Psoas muscle (tissue), 8 donors: ENCODE results near the gene EIF2AK2. TPM values are rescaled to one million over a fixed set of nuclear protein-coding genes. Genes with fewer than 3 reads are reported as not detected.
"Not testable (repeated sequence)": the region's sequence is repeated elsewhere in the genome, so short reads cannot be mapped to it uniquely, and the experiment has no call there.

ENCODE experiments used
- ATAC-seq, 4 donors: fragments of 200-7000 bp; cut with Tn5 transposase; one replicate each; pipeline ENCODE4 v1.9.1; 2020; ENCODE audit warnings: moderate library complexity in 3 of 4, mild to moderate bottlenecking in 2 of 4
- DNase-seq, 2 donors: peaks; one replicate each; pipeline ENCODE4 v3.0.0-alpha.2; 2020
- H3K27ac ChIP-seq: fragments of 200-600 bp; one replicate; pipeline ENCODE4 v1.8.0; 2022
- H3K27me3 ChIP-seq, 3 donors: fragments of 200-600 bp in 1 of 3; one replicate each; pipeline versions ENCODE4 v1.6.1 to v1.8.0; 2013 to 2022; ENCODE audit warnings: low read length in 2 of 3, mild to moderate bottlenecking in 2 of 3, moderate library complexity in 1 of 3; ENCODE audit not compliant: insufficient read depth in 3 of 3
- H3K36me3 ChIP-seq, 2 donors: fragments of 200-600 bp in 1 of 2; one replicate each; pipeline versions ENCODE4 v1.6.1 to v1.8.0; 2013 to 2022; ENCODE audit warnings: low read depth in 1 of 2, mild to moderate bottlenecking in 1 of 2, moderate library complexity in 1 of 2; ENCODE audit not compliant: insufficient read depth in 1 of 2
- H3K4me1 ChIP-seq: fragments of 200-600 bp; one replicate; pipeline ENCODE4 v1.8.0; 2022
- H3K4me3 ChIP-seq: fragments of 200-600 bp; one replicate; pipeline ENCODE4 v1.8.0; 2022; ENCODE audit warnings: mild to moderate bottlenecking
- H3K9me3 ChIP-seq: fragments of 200-600 bp; one replicate; pipeline ENCODE4 v1.8.0; 2022
- WGBS, 3 donors: extraction: QIAGEN DNeasy Blood & Tissue Kit; methylation state at CpG; one replicate each; pipeline versions ENCODE4 v1.1.6 to v1.1.7; 2013; 5-methylcytosine and 5-hydroxymethylcytosine counted together
- intact Hi-C, 2 donors: fragments of 100-400 bp; cut with DNase I; formaldehyde crosslinking; loops; one replicate each; pipeline versions ENCODE4 v1.11.0 to v1.14.2; 2022
- long read RNA-seq, 2 donors: library from polyadenylated mRNA; unstranded; transcript quantifications; one replicate each; pipeline ENCODE4 v2.0.0, GENCODE V29; 2021
- polyA plus RNA-seq, 3 donors: library from polyadenylated mRNA; stranded (reverse); fragments of 200-250 nt; gene quantifications; one replicate each; pipeline ENCODE4 v1.2.3, GENCODE V29; 2013
- total RNA-seq, 4 donors: library from RNA; stranded (reverse); fragmentation: NEBNext Ultra II Directional in 2 of 4; extraction: Animal tissue kit (Norgen Biotek cat#: 25700) in 2 of 4; gene quantifications; one replicate each; pipeline versions ENCODE4 v1.2.1 to v1.2.4, GENCODE V29; 2021 to 2023
- TF ChIP-seq, protein P1 (sequence below): fragments of 200-600 bp; IDR thresholded peaks from one replicate; pipeline ENCODE4 v1.8.0; 2022; ENCODE audit warnings: antibody characterized with exemption
- donor health status: healthy with polysubstance abuse.
- donor health status: DM: no; HTN: no; CAD: no; lungs with moderate emphysema.
- donor health status: Bipolar disorder and iron deficiency.
- donor health status: healthy.
- donor health status: DM: yes; HTN: yes; CAD: no.
- donor health status: DM: no; HTN: no; CAD: no.
- donor health status: DM: no; HTN: no; CAD: no.
- donor health status: DM: yes; HTN: yes; CAD: no.

Gene EIF2AK2
- 10 to 100 TPM in 2 of 4 donors, 1 to 10 TPM in 2; 6.7 to 16.6 (median 11.0) TPM for total RNA-seq
- polyA plus RNA-seq, result 1 to 10 TPM; 1.1 to 5.4 (median 2.1) TPM
- long read RNA-seq, donor 1, full-length matches to known transcripts, result 6 of 14 reads
- long read RNA-seq, donor 1, partial matches to known transcripts, result 5 of 14 reads
- long read RNA-seq, donor 1, other reads (novel, unspliced or antisense), result 3 of 14 reads
- long read RNA-seq, donor 2, full-length matches to known transcripts, result 3 of 10 reads
- long read RNA-seq, donor 2, partial matches to known transcripts, result 3 of 10 reads
- long read RNA-seq, donor 2, other reads (novel, unspliced or antisense), result 4 of 10 reads

DNA sequence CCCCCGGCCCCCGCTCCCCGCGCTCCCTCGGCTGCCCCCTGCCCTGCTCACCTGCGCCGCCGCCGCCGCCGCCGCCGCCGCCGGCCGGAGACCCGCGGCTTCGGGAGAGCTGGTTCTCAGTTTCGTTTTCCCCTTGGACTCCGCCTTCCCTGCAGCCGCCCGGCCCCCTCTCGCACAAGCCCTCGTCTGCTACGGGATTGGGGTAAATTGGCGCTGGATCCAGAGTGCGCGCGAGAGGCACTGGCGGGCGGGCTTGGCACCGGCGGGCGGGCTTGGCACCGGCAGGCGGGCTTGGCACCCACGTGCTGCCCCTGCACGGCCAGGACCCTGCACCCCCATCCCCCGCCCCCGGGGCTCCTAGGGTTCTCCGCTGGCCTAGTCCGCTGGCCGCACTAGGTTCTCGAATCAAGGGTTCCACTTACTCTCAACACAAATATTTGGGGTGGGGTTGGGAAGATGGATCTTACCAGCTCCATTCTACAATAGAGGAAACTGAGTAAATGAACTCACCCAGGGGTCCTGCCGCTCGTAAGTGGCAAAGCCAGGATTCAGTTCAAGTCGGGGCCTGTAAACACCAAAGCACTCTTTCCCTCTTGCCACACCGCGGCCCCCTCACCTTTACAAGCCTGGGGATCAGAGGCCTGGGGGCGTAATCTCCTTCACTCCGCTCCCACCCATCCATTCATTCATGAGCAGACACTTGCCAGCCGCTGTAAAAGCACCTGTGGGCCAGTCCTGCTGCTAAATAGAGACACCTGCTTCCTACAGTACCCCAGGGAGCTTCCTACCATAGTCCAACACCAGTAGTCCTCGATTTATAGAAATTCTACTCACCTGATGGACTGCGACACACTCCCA lies at the start of gene EIF2AK2:
Gene EIF2AK2, minus strand, starts transcription at position 124 of the 858 bp plus-strand sequence. CDS start 9,174 bp downstream, outside the sequence.
- Histone ChIP-seq H3K4me3 (peak within 1 kb of the TSS; percentile 90), H3K36me3 (no peaks in the 10 kb centered on the region), H3K27me3 (no peaks in the 10 kb centered on the region), H3K4me1 (peaks cover 8% of the 10 kb centered on the region), H3K9me3 (no peaks in the 10 kb centered on the region), H3K27ac (peak within 1 kb of the TSS; percentile 76)
- TF ChIP-seq, protein P1, sequence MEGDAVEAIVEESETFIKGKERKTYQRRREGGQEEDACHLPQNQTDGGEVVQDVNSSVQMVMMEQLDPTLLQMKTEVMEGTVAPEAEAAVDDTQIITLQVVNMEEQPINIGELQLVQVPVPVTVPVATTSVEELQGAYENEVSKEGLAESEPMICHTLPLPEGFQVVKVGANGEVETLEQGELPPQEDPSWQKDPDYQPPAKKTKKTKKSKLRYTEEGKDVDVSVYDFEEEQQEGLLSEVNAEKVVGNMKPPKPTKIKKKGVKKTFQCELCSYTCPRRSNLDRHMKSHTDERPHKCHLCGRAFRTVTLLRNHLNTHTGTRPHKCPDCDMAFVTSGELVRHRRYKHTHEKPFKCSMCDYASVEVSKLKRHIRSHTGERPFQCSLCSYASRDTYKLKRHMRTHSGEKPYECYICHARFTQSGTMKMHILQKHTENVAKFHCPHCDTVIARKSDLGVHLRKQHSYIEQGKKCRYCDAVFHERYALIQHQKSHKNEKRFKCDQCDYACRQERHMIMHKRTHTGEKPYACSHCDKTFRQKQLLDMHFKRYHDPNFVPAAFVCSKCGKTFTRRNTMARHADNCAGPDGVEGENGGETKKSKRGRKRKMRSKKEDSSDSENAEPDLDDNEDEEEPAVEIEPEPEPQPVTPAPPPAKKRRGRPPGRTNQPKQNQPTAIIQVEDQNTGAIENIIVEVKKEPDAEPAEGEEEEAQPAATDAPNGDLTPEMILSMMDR, result no peak
- intact Hi-C loops, result loop anchor here in 1 of 2 donors (5.0 kb wide), 1 partner anchor 75 kb away; the partner anchor contains the start of genes CEBPZ and NDUFAF7
- ATAC-seq, result peak; percentile 85 to 89 (median 88)
- WGBS, 3 donors, result 10 to 23% (median 15%) methylated on average over 26 to 55 of the region's 55 CpGs
- DNase-seq, result peak; percentile 85 to 89

DNA sequence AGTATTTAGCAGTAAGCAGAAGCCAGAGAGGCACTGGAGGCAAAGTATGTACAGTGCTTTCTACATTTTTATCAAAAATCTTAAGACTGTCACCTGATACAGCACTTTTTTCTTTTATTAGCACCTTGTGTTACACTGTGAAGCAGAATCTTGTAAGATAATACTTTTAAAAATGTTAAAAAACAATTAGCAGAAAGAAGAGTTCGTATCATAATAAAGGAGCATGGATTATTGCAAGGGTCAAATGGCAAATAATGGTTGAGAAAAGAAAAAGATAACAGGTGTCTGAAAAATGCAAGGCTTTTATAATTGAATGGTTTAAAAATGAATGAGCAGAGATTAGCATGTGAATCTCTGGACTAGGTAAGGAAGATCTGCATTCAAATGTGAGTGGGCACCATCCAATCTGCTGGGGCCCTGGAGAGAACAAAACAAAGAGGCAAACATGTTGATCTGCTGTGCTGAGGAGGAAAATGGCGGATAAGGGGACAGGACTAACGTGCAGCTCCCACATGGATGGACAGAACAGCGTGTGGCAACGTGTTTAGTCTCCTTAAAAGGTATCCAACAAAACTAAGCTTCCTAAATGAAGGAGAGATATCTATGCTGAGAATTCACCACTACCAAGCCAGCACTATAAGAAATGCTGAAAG lies 49.0 kb upstream of the EIF2AK2 start:
- DNase-seq (no peak), ATAC-seq (no peak)
- TF ChIP-seq, protein P1, result no peak
- intact Hi-C loops, result no loop called here
- peaks cover 4 to 94% of the 10 kb centered on the region in 2 donors for H3K36me3 ChIP-seq
- H3K4me1 ChIP-seq, result no peaks in the 10 kb centered on the region
- 86 to 94% (median 91%) methylated on average over 5 of the region's 5 CpGs for WGBS, 3 donors
- no peaks in the 10 kb centered on the region for H3K27me3 ChIP-seq
- H3K27ac ChIP-seq, result no peak overlapping the region
- no peak overlapping the region for H3K4me3 ChIP-seq
- H3K9me3 ChIP-seq, result peaks cover 18% of the 10 kb centered on the region

DNA sequence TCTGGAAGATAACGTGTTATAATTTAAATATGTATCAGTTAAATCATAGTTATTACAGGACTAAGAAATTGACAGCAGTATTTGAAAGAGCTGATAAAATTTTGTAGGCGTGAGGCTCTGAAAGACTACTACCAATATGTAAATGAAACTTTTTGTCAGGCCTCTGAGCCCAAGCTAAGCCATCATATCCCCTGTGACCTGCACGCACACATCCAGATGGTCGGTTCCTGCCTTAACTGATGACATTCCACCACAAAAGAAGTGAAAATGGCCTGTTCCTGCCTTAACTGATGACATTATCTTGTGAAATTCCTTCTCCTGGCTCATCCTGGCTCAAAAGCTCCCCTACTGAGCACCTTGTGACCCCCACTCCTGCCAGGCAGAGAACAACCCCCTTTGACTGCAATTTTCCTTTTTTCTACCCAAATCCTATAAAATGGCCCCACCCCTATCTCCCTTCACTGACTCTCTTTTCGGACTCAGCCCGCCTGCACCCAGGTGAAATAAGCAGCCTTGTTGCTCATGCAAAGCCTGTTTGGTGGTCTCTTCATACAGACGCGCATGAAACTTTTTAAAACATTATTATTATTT lies 48.4 kb upstream of the EIF2AK2 start:
- H3K36me3 ChIP-seq, result peaks cover under 1 to 94% of the 10 kb centered on the region in 2 donors
- 84 to 88% (median 84%) methylated on average over 8 of the region's 8 CpGs for WGBS, 3 donors

DNA sequence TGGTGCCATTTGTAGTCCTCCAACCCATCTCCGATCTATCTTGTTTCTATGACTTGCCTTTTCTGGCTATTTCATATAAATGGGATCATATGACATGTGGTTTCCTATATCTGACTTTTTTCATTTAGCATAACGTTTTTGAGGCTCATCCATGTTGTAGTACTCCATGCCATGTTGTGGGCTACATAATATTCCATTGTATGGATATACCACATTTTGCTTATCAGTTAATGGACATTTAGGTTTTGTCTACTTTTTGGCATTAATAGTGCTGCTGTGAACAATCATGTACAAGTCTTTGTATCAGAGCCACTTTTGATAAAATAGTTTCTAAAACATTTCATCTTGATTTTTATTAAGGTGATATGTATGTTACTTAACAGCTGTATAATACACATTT lies 46.9 kb upstream of the EIF2AK2 start:
- Histone ChIP-seq H3K27me3 (no peaks in the 10 kb centered on the region), H3K4me1 (no peaks in the 10 kb centered on the region), H3K27ac (no peak overlapping the region), H3K9me3 (peaks cover 12% of the 10 kb centered on the region), H3K4me3 (no peak overlapping the region), H3K36me3 (peaks cover 5 to 86% of the 10 kb centered on the region in 2 donors)
- no peak for ATAC-seq
- WGBS, 3 donors, result 91 to 94% (median 92%) methylated on average over 2 of the region's 2 CpGs
- TF ChIP-seq, protein P1, result no peak
- no peak for DNase-seq
- intact Hi-C loops, result no loop called here

More for the DNA sequence above, 48.4 kb upstream of the EIF2AK2 start:
- H3K4me1 ChIP-seq, ATAC-seq, H3K27me3 ChIP-seq, H3K27ac ChIP-seq, intact Hi-C loops, DNase-seq, H3K4me3 ChIP-seq: not testable (repeated sequence)
- peaks cover 18% of the 10 kb centered on the region for H3K9me3 ChIP-seq
